Islet precursor cell (in vitro differentiated cells): Measurements from ENCODE around the gene RNPEP.

Source experiments
- DNase-seq: peaks from one replicate; pipeline ENCODE4 v3.0.0-alpha.2; 2018

The RNPEP gene

DNA sequence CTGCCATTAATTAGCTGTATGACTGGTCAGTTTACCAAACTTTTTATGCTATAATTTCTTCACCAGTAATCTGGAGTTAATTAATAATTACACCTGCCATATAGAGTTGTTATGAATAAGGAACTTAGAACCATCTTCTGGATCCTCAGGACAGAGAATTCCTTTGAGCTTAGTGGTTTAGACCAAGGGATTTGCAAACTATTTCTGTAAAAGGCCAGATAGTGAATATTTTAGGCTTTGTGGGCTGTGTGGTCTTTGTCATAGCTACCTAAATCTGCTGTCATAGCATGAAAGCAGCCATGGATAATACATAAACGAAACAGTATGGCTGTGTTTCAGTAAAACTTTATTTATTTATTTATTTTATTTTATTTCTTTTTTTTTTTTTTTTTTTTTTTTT lies 18.2 kb upstream of the RNPEP start:
- no peak for DNase-seq

GRCh38 chr1:201966171-201966570 lies 16.3 kb upstream of the RNPEP start:
- DNase-seq: no peak

DNA sequence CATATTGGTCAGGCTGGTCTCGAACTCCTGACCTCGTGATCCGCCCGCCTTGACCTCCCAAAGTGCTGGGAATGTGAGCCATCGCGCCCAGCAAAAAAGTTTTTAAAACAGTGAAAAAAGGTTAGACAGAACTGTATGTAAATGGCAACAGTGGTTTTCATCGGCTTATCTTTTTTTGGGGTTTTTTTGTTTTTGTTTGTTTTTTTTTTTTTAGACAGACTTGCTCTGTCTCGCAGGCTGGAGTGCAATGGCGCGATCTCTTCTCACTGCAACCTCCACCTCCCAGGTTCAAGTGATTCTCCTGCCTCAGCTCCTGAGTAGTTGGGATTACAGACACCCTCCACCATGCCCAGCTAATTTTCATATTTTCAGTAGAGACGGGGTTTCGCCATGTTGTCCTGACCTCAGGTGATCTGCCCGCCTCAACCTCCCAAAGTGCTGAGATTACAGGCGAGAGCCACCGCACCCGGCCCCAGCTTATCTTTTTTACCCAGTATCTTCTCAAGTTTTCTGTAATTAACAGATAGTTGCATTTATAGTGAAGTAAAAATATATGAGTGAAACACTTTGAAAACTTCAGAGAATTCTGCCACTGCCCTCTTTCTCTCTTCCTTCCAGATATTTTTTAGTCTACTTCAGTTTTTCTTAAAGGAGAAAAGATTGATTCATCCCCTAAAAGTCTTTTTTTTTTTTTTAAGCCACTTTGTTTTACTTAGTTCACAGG lies 14.1 kb upstream of the RNPEP start:
- no peak for DNase-seq

DNA sequence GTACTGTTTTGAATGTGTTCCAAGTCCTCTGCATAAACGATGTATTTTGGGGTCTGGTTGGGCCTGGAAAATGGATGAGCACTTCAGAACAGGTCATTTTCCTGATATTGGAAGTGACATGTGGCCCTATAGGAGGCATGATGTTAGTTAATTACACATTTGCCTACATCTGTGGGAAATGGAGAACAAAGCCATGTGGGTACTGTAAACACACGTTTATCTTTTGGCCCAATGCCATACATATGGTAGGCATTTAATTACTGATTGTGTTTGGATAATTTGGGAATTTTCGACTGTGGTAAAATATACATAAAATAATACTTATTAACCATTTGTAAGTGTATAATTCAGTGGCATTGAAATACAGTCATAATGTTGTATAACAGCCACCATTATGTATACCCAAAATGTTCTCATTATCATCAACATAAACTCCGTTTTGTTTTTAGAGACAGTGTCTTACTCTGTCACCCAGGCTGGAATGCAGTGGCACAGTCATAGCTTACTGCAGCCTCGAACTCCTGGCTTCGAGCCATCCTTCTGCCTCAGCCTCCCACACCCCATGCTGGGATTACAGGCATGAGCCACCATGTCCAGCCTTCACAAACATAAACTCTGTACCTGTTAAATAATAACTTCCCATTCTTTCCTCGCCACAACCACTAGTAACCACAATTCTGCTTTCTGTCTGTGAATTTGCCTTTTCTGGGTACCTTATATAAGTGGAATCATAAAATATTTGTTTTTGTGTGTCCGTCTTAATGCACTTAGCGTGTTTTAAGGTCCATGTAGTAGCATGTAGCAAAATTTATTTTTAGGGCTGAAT lies 11.9 kb upstream of the RNPEP start:
- DNase-seq: no peak

GRCh38 chr1:201982082-201982622 lies 296 bp upstream of the RNPEP start:
- DNase-seq: peak; percentile 87

- DNase-seq: no peak
Observed at GRCh38 chr1:201983380-201983805, 945 bp downstream of the RNPEP start.

- no peak for DNase-seq
Observed at GRCh38 chr1:201984446-201984845, 2.0 kb downstream of the RNPEP start.

GRCh38 chr1:201985355-201985754 lies 2.9 kb downstream of the RNPEP start:
- no peak for DNase-seq

DNA sequence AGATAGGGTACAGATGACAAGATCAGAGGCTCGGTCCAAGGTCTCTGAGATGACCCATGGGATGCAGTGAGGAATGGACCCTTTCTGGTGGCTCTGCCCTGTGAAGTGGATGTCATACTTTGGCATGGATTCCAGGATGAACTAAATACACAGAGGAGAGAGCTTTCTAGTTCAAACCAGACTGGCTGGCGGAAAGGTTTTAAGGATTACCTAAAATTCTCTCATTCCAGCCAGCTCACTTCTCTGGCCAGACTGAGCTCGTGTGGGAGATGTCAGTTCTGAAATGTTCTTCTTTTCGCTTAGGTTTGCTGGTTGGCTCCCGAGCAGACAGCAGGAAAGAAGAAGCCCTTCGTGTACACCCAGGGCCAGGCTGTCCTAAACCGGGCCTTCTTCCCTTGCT lies 6.2 kb downstream of the RNPEP start:
- no peak for DNase-seq

DNA sequence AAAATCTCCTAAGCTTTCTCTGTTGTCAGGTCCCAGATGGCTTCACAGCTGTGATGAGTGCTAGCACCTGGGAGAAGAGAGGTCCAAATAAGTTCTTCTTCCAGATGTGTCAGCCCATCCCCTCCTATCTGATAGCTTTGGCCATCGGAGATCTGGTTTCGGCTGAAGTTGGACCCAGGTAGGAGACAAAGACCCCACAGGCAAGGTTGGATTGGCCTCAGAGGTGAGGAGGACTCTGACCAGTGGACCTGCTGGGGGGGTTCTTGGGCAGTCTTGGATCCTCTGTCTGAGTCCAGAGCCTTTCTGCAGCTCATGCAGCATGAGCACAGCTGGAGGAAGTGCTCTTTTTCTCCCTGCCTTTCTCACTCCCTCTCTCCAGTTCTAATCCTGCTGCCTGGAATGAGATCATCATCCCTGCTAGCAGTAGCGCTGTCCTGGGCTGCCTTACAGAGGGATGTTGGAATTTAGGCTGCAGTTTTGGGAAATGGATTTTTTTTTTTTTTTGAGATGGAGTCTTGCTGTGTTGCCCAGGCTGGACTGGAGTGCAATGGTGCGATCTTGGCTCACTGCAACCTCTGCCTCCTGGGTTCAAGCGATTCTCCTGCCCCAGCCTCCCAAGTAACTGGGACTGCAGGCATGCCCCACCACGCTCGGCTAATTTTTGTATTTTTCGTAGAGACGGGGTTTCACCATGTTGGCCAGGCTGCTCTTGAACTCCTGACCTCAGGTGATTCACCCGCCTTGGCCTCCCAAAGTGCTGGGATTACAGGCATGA lies 7.1 kb downstream of the RNPEP start:
- no peak for DNase-seq

DNA sequence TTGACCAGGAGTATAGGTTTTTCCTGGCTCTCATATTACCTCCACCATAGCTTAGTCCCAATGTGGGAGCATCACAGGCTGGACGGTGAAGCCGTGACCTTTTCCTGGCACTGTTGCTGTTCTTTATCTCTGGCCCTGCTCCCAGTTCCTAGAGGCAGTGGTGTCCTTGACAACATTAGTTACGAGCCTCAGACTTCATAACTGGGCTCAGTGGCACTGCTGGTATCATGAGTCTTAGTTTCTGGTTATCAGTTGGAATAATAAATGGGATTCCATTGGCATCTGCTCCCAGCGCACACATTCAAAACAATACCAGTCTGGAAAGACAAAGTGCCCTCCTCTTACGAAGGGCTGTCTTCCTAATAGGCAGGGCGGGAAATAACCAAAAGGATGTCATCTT lies 8.0 kb downstream of the RNPEP start:
- DNase-seq: no peak

DNA sequence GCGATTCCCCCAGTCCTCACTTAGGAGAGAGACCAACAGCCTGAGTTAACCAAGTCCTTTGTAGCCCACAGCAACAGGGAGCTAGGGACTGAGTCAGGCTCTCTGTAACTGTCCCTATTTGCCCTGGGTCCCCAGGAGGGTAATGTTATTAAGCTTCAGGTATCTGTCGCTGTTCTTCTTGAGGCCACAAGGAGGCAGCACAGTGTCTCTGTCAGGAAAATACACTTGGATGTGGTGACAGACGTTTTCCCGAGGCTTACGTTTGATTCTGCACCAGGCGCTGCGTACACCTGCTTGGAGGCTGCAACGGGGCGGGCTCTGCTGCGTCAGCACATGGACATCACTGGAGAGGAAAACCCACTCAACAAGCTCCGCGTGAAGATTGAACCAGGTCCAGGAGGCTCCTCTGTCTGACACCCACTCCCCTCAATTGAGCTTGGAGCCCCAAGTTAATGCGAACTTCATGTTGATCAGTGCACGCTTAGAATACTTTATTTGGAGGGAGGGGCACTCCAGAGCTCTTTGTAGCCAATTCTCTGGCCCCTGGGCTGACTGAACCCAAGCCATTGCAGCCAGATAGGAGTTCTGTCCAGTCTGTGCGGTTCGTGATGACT lies 17.3 kb downstream of the RNPEP start:
- DNase-seq: peak; percentile 71

- DNase-seq: no peak
Observed at GRCh38 chr1:202002507-202002906, 20.1 kb downstream of the RNPEP start.

DNA sequence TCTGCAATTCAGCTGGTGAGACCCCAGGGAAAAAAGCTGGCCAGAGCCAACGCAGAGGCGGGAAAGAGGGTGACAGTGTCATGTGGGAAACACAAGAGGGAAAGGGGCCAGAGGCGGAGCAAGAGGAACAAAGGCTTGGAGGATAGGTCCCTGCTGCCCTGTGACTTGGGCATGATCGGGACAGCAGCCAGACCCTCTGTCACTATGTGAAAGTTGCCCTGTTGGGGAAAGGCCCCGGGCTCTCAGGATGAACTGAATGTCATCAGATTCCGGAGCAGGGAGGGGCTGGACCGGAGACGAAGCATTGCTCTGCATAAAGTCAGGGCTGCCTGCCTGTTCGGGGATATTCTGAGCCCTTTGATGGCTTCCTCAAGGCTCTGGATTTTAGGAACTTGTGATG lies 22.3 kb downstream of the RNPEP start:
- peak; percentile 65 for DNase-seq

GRCh38 chr1:202005958-202006357 lies 23.5 kb downstream of the RNPEP start:
- no peak for DNase-seq

DNA sequence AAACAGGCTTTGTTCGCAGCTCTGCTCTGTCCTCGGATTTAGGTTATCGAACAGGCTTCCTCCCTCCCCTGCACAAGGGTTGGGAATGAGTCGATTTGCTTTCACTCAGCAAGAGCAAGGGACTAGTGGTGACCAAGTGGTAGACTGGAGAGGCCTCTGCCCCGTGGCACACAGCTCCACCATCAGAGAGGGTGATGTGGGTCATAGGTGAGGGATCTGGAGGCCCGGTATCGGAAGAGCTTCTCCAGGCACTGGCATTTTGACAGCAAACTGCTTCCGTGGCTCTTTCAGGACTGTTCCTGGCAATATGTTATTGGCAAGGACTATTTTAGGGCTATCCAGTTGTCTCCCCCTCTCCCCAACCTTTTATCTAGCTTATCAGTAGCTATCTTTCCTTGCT lies 24.9 kb downstream of the RNPEP start:
- DNase-seq: no peak

DNA sequence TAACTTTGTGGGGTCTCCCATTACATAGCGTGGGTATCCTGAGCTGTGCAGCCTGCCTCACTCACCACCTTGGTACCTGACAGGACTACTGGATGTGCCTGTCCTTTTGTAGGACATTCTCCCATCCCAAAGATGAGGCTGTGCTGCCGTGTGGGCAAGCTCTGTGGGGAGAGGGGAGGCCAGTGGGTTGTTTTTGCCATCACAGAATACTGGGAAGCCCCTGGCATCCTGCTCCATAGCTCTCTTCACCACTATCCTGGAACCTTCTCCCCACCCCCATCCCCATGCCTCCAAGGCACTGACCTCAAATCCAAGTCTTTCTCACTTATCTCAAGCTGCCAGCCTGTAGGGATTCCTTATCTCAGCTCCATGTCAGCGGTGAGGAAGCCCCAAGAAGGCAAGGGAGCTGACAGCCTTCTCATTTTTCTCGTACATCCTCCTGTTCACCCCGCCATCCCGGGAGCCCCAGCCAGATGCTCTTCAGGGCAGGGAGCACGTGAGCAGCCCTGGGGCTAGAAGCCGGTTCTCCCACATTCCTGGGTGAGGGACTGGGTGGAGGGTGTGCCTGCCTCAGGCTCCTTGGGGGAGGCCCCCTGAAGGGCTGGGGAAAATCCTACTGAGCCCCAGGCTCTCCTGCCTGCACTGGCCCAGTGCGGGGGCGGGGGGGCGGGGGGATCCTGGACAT lies 25.5 kb downstream of the RNPEP start:
- DNase-seq: peak; percentile 97

GRCh38 chr1:202009326-202010179 lies 27.1 kb downstream of the RNPEP start:
- peak; percentile 90 for DNase-seq

DNA sequence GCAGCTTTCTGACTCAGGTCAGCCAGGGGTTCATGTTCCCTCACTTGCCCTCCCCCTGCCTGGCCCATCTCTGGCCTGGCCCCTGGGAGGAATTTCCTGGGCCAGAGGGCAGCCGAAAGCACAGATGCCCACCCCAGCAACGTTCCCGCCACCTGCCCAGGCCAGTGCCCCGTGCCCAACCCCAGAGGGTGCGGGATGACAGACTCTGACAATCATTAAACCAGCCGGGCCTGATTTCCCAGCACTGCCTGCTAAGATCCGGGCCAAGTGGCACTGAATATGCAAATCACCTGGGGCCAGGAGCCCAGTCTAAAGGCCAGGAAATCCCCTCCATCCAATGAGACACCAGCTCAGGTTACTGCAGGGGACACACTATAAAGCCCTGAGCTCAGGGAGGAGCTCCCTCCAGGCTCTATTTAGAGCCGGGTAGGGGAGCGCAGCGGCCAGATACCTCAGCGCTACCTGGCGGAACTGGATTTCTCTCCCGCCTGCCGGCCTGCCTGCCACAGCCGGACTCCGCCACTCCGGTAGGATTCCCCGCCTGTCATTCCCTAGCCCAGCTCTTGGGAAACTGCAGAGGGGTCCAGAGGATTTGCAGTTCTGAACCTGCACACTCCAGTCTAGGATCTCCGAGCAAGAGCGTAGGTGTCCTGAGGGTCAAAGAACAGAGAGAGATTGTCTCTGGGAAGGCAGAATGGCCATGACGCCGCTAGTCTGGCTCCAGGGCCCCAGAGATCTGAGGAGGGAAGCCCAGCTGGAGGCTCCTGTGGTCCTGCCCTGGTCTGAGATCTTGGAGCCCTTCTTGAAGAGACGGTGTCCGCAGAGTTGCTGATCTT lies 27.9 kb downstream of the RNPEP start, which contains the start of gene ELF3:
Gene ELF3 (plus strand): TSS at position 408 of the 836 bp plus-strand sequence. CDS start 550 bp downstream, outside the sequence.
- peak; percentile 97 for DNase-seq

DNA sequence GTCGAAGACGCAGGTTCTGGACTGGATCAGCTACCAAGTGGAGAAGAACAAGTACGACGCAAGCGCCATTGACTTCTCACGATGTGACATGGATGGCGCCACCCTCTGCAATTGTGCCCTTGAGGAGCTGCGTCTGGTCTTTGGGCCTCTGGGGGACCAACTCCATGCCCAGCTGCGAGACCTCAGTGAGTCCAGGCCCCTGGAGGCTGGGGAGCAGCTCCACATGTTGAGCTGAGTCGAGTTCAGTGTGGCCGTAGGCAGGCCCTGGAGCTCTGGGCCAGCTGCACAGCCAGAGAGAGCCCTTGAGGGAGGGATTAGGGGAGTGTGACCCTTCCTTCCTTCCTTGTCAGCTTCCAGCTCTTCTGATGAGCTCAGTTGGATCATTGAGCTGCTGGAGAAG lies 29.5 kb downstream of the RNPEP start:
- no peak for DNase-seq
